Right lung (tissue), 5 donors: ENCODE measurements around the gene PTPRD. TPM values are rescaled to one million over a fixed set of nuclear protein-coding genes. Genes with fewer than 3 reads are reported as not detected.

Experiments
- DNase-seq, 2 donors: peaks; one replicate each; pipeline ENCODE4 v3.0.0-alpha.2; 2013
- polyA plus RNA-seq, 5 donors: library from polyadenylated mRNA; unstranded; fragments of 120-200 nt; gene quantifications; one replicate each; pipeline versions ENCODE4 v1.2.1 to v1.2.3, GENCODE V29; 2013; ENCODE audit warnings: inconsistent platforms in 1 of 5, low replicate concordance in 1 of 5; ENCODE audit not compliant: insufficient read length in 5 of 5, insufficient read depth in 1 of 5

PTPRD gene
- polyA plus RNA-seq, 5 donors = 117 to 156 (median 130) TPM

- DNase-seq = no peak
Observed at GRCh38 chr9:8648271-8648845, 1964.4 kb downstream of the PTPRD start.

DNA sequence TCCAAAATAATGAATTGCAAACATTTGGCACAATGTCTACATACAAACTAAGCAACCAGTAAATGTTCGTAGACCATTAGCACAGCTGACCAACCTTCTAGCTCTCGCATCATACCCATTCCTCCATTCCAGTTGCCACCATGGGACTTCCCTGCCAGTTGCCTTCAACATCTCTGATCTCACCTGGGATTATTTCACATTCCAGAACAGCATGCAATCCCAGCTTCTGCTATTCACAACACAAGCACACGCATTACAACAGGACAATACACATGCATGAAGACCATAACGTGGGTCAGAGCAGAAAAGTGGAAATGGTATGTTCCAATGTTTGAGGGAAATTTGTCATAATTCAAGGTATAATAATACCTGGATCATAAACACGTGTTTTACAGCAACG is 1965.0 kb downstream of the PTPRD start:
- DNase-seq = no peak

GRCh38 chr9:8644571-8644970 is 1968.2 kb downstream of the PTPRD start:
- no peak for DNase-seq

- DNase-seq = no peak
Observed at GRCh38 chr9:8643896-8644295, 1968.9 kb downstream of the PTPRD start.

- DNase-seq = no peak
Observed at GRCh38 chr9:8643464-8643863, 1969.3 kb downstream of the PTPRD start.

- DNase-seq = no peak
Observed at GRCh38 chr9:8640761-8641160, 1972.0 kb downstream of the PTPRD start.

GRCh38 chr9:8637626-8638025 is 1975.2 kb downstream of the PTPRD start:
- no peak for DNase-seq

DNA sequence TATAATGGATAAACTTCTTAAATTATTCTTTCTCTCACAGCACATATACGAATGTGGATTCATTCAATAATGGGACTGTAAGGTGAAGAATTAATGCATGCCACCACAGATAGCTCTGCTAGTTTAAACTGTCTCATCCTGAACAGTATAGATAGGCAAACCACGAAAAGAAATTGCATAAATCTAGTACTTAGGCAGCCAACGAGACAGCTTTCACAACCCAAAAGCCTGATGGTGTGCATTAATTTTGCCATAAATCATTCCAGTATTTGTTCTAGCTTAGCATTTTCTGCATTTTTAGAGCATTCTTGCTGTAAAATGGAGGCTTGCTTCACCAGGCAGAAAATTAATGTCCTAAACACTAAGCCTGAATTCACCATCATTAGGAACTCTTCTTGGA is 1979.0 kb downstream of the PTPRD start:
- DNase-seq = no peak

DNA sequence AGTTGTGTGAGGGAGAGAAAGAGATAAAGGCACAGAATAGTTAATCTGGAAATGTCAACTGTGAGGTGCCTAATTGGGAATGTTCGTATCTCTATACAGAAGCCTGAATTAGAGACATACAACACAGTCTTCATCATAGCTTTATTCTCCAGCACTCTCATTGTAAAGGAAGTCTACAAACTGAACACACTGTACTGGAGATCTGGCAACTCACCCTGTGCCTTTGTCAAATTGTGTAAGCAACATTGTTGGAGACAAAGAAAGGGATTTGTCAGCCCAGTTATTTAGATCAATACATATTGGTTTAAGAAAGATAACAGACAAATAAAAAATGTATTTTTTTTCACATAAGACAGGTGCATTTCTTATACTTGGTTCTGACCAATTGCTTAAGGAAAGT is 1980.3 kb downstream of the PTPRD start:
- no peak for DNase-seq

DNA sequence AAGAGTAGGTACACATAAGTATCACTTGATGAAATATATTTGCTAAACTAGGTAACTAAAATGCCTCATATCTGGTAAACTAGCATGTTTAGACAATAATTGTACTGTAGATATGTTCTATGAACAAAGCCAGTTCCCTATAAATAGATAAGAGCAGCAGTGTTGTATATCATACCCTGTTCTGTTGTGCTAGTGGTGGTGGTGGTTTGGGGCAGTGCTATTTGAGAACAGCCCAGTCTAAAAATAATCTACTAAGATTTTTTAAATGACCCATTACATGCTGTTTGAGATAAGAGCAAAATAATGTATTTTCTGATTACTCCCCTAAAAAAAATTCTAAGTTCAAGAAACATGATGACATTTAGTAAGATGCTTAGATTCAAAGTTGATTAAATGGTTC is 1984.0 kb downstream of the PTPRD start:
- DNase-seq = no peak

DNA sequence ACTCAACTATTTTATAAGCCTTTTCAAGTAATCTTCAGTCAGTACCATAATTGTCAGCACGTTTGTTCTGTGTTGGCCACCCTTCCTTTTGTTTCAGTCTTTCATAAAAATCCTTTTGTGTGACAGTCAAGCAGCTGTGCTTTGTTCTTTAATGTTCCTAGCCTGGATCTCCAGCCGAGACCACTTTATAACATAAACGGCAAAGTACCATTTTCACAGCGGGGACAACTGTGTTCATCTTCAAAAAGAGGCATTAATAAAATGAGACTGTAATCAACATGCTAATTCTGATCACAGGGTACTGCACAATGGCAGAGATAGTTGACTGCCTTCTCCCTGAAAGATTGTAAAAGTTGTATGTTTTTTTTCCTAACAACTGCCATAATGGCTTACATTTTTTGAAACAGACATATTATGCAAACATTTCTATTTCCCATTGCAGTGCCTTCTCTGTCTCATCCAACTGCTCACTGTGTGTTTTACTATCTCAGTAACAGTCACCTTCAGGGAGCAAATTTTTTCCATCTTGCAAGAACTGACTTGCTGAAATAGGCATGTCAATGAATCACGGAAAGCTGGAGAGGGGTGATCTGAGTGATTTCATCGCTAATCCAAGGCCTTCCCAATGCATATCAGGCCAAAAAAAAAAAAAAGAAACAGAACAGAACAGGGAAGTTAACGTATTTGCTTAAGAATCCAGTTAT is 1984.7 kb downstream of the PTPRD start:
- no peak for DNase-seq

- no peak for DNase-seq
Observed at GRCh38 chr9:8622871-8623270, 1989.9 kb downstream of the PTPRD start.

GRCh38 chr9:8622222-8622802 is 1990.5 kb downstream of the PTPRD start:
- no peak for DNase-seq

DNA sequence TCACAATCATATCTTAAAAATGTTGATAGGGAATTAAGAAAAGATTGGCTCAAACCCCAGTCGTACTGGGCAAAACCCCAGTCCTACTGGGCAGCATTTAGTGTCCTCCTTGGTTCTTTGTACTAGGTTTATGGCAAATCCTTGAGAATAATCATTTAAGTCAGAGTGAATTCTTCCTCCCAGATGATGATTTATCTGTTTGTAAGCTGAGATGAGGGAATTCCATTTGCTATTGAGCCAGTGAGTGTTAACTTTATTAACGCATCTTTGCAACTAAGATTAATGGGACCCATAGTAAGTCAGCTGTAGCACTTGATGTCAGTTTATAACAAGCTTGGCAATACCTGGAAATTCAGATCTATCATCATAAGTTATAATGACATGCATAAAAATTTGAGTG is 1991.4 kb downstream of the PTPRD start:
- no peak for DNase-seq

- no peak for DNase-seq
Observed at GRCh38 chr9:8616414-8616813, 1996.4 kb downstream of the PTPRD start.

DNA sequence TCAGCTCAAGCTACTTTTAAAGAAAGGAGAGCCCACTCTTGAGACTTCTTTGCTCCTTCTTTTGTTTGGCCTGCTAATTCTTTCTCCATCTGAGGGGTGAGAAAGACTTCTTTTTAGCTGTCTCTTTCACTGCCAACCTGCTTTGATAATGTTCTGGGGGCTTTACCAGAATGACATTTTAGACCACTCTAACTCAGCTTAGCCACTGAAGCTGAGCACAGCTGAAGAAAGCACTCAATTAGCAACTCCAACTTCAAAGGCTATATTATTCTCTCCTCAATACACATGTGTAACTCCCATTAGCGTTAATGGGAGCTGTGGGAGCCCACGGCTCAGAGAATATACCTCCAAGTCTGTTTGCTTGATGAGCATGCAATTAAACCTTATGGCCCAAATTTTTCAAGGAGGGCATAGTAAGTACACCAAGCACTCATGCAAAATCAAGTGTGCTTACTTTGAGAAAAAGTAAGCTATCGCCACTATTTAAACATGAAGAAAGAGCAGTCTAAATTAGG is 1997.8 kb downstream of the PTPRD start:
- DNase-seq = no peak

GRCh38 chr9:8613346-8613825 is 1999.4 kb downstream of the PTPRD start:
- no peak for DNase-seq

DNA sequence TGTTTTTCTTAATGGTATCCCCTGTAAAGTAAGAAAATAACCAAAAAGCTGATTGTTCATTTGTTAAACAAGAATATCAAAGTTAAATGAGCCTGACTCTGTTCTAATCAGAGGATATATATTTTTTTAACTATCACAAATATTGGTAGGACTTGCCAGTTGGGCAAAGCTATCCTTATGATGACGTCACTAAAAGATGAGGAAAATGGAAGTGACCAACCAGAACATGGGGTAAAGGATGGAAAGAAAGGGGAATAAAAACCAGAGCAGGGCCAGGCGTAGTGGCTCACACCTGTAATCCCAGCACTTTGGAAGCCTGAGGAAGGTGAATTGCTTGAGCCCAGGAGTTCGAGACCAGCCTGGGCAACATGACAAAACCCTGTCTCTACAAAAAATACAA is 2001.6 kb downstream of the PTPRD start:
- DNase-seq = no peak

- DNase-seq = no peak
Observed at GRCh38 chr9:8610256-8610655, 2002.5 kb downstream of the PTPRD start.

GRCh38 chr9:8605096-8605495 is 2007.7 kb downstream of the PTPRD start:
- DNase-seq = no peak

- no peak for DNase-seq
Observed at GRCh38 chr9:8604201-8604600, 2008.6 kb downstream of the PTPRD start.

- DNase-seq = no peak
Observed at GRCh38 chr9:8600914-8601680, 2011.7 kb downstream of the PTPRD start.
